Coronary artery (tissue), 2 donors: ENCODE data around the gene IL36G.

Experiments
- DNase-seq: peaks from one replicate; pipeline ENCODE4 v3.0.0-alpha.2; 2017; ENCODE audit warnings: low spot score
- H3K27ac ChIP-seq, 2 donors: fragments of 200-600 bp; sonication (generic); one replicate each; pipeline ENCODE4 v1.5.1; 2016 to 2019
- H3K4me3 ChIP-seq: fragments of 200-600 bp; sonication (generic); 2 replicates; pipeline ENCODE4 v1.5.1; 2016; ENCODE audit warnings: mild to moderate bottlenecking, moderate library complexity
- CTCF ChIP-seq: fragments of 200-600 bp; sonication (generic); IDR thresholded peaks from one replicate; pipeline ENCODE4 v1.5.1; 2019; ENCODE audit warnings: antibody characterized with exemption

The IL36G gene

GRCh38 chr2:112967023-112967422, 10.8 kb upstream of the IL36G start:
- TF ChIP-seq CTCF, result no peak
- H3K27ac ChIP-seq, result no peak overlapping the region
- no peak overlapping the region for H3K4me3 ChIP-seq
- DNase-seq, result no peak

- DNase-seq, result no peak
- H3K27ac ChIP-seq, result no peak overlapping the region
- no peak overlapping the region for H3K4me3 ChIP-seq
- no peak for TF ChIP-seq CTCF
Measured at GRCh38 chr2:112972423-112973086, 5.3 kb upstream of the IL36G start.

- no peak for DNase-seq
- Histone ChIP-seq H3K27ac (no peak overlapping the region), H3K4me3 (no peak overlapping the region)
- no peak for TF ChIP-seq CTCF
Measured at GRCh38 chr2:112973156-112973555, 4.7 kb upstream of the IL36G start.

- H3K27ac ChIP-seq, result no peak overlapping the region
- DNase-seq, result no peak
- TF ChIP-seq CTCF, result no peak
Measured at GRCh38 chr2:112979731-112980130, 1.9 kb downstream of the IL36G start.

GRCh38 chr2:112980537-112980936, 2.7 kb downstream of the IL36G start:
- DNase-seq, result no peak
- no peak overlapping the region for H3K27ac ChIP-seq
- no peak overlapping the region for H3K4me3 ChIP-seq
- TF ChIP-seq CTCF, result no peak

More at GRCh38 chr2:112979731-112980130, 1.9 kb downstream of the IL36G start:
- no peak overlapping the region for H3K4me3 ChIP-seq

- no peak for DNase-seq
- TF ChIP-seq CTCF, result no peak
Measured at GRCh38 chr2:112985090-112985489, 7.3 kb downstream of the IL36G start.

GRCh38 chr2:112989611-112990010, 11.8 kb downstream of the IL36G start:
- Histone ChIP-seq H3K4me3 (no peak overlapping the region), H3K27ac (no peak overlapping the region)
- DNase-seq, result no peak
- TF ChIP-seq CTCF, result no peak

More at GRCh38 chr2:112985090-112985489, 7.3 kb downstream of the IL36G start:
- H3K27ac ChIP-seq, result no peak overlapping the region
- no peak overlapping the region for H3K4me3 ChIP-seq
